ENCODE measurements around the gene CACNA2D1. TPM values are rescaled to one million over a fixed set of nuclear protein-coding genes. Genes with fewer than 3 reads are reported as not detected.

The CACNA2D1 gene
- total RNA-seq, 1 experiment from 2014 or later: 0.77 TPM

DNA sequence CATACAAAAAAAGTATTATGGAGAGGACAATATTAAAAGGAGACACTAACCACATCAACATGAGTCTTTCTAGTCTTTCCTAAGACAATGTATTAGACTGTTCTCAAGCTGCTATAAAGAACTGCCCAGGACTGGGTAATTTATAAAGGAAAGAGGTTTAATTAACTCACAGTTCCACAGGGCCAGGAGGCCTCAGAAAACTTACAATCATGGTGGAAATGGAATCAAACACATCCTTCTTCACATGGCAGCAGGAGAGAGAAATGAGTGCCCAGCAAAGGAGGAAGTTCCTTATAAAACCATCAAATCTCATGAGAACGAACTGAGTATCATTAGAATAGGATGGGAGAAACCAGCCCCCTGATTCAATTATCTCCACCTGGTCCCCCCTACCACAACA is 25.7 kb downstream of the CACNA2D1 start:
- H3K27me3 ChIP-seq (ENCODE audit: low read length): peaks cover 18% of the 10 kb centered on the region; the same call in 1 of the 2 replicates
- no peak for TF ChIP-seq EZH2 (IDR thresholded peaks at IDR 0.05; ENCODE audit: low read length, unreplicated experiment)
- no peaks in the 10 kb centered on the region for H3K9me2 ChIP-seq (replicated peaks; ENCODE audit: low read length)
- no peak overlapping the region for H3K4me3 ChIP-seq (ENCODE audit: low read length)
- no peak overlapping the region for H3K4me2 ChIP-seq (ENCODE audit: low read length)
- no peak for ATAC-seq
- BruUV-seq (replicated peaks): no TSS peak
- no peaks in the 10 kb centered on the region for H3K36me3 ChIP-seq (ENCODE audit: low read depth, low read length)
- no peak overlapping the region for H2AFZ ChIP-seq (ENCODE audit: low read length)
- POLR2A ChIA-PET (ENCODE audit: unreplicated experiment): no interaction called here
- no peaks in the 10 kb centered on the region for H3K79me2 ChIP-seq (ENCODE audit: low read length)
- H3K9ac ChIP-seq (ENCODE audit: low read length): no peak overlapping the region
- CTCF ChIA-PET: no interaction called here
- intact Hi-C loops (cut with micrococcal nuclease): no loop called here
- no peak for DNase-seq
- H3K9me3 ChIP-seq (ENCODE audit: low read length): no peaks in the 10 kb centered on the region
- H3F3A ChIP-seq (ENCODE audit: low read length, unreplicated experiment): no peaks in the 10 kb centered on the region
- H3K27ac ChIP-seq (ENCODE audit: low read length): no peak overlapping the region
- H4K20me1 ChIP-seq (ENCODE audit: low read length): no peaks in the 10 kb centered on the region
- no peaks in the 10 kb centered on the region for H3K4me1 ChIP-seq (ENCODE audit: insufficient read depth, low read length)

DNA sequence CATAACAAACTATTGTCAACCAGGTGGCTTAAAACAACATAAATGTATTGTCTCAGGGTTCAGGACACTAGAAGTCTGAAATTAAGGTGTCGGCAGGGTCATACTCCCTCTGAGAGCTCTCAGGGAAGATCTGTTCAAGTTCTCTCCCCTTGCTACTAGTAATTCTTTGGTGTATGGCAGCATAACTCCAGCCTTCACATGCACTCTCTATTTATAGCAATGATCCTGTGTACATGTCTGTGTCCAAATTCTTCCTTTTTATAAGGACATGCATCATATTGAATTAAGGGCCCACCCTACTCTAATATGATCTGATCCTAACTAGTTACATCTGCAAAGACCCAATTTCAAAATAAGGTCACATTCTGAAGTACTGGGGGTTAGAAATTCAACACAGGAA is 27.2 kb downstream of the CACNA2D1 start:
- TF ChIP-seq EZH2phosphoT487 (IDR thresholded peaks at IDR 0.05; ENCODE audit: borderline replicate concordance, low read length) (no peak), EZH2 (IDR thresholded peaks at IDR 0.05; ENCODE audit: low read length, unreplicated experiment) (no peak)
- TF ChIP-seq, protein P1, sequence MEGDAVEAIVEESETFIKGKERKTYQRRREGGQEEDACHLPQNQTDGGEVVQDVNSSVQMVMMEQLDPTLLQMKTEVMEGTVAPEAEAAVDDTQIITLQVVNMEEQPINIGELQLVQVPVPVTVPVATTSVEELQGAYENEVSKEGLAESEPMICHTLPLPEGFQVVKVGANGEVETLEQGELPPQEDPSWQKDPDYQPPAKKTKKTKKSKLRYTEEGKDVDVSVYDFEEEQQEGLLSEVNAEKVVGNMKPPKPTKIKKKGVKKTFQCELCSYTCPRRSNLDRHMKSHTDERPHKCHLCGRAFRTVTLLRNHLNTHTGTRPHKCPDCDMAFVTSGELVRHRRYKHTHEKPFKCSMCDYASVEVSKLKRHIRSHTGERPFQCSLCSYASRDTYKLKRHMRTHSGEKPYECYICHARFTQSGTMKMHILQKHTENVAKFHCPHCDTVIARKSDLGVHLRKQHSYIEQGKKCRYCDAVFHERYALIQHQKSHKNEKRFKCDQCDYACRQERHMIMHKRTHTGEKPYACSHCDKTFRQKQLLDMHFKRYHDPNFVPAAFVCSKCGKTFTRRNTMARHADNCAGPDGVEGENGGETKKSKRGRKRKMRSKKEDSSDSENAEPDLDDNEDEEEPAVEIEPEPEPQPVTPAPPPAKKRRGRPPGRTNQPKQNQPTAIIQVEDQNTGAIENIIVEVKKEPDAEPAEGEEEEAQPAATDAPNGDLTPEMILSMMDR (conservative IDR thresholded peaks at IDR 0.05; ENCODE audit: low read depth, low read length): no peak
- intact Hi-C loops (cut with micrococcal nuclease): no loop called here
- H3K9me3 ChIP-seq (ENCODE audit: low read length): no peaks in the 10 kb centered on the region
- DNase-seq: no peak
- H2AFZ ChIP-seq (ENCODE audit: low read length): no peak overlapping the region
- no peak overlapping the region for H3K4me3 ChIP-seq (ENCODE audit: low read length)
- no peak overlapping the region for H3K4me2 ChIP-seq (ENCODE audit: low read length)
- CTCF ChIA-PET: no interaction called here
- ATAC-seq: no peak
- H3K27me3 ChIP-seq (ENCODE audit: low read length): peaks cover 8% of the 10 kb centered on the region; the same call in 1 of the 2 replicates
- no peaks in the 10 kb centered on the region for H4K20me1 ChIP-seq (ENCODE audit: low read length)
- POLR2A ChIA-PET (ENCODE audit: unreplicated experiment): no interaction called here
- H3F3A ChIP-seq (ENCODE audit: low read length, unreplicated experiment): no peaks in the 10 kb centered on the region
- no peaks in the 10 kb centered on the region for H3K9me2 ChIP-seq (replicated peaks; ENCODE audit: low read length)
- H3K36me3 ChIP-seq (ENCODE audit: low read depth, low read length): no peaks in the 10 kb centered on the region
- no peaks in the 10 kb centered on the region for H3K4me1 ChIP-seq (ENCODE audit: insufficient read depth, low read length)
- H3K27ac ChIP-seq (ENCODE audit: low read length): no peak overlapping the region
- H3K9ac ChIP-seq (ENCODE audit: low read length): no peak overlapping the region
- no peaks in the 10 kb centered on the region for H3K79me2 ChIP-seq (ENCODE audit: low read length)
- BruUV-seq (replicated peaks): no TSS peak

DNA sequence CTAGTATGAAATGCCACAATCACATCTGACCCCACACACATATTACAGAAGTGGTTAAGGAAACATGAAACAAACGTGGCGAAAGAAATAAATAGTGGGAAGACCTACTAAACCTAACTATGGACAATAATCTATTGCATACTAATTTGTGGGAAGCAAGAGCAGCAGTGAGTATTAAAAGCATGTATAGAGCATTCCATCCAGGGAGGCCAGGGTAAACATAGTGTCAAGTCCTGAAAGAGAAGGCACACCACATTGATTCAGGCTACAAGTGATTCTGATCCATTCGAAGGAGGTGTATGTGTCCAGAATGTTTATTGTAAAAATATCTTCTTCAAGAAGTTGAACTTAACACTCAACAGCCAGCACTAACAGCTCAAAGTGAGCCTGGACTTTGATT is 29.2 kb downstream of the CACNA2D1 start:
- ChIA-PET CTCF (no interaction called here), POLR2A (ENCODE audit: unreplicated experiment) (no interaction called here)
- no peak overlapping the region for H3K4me2 ChIP-seq (ENCODE audit: low read length)
- no peak overlapping the region for H2AFZ ChIP-seq (ENCODE audit: low read length)
- no peak overlapping the region for H3K4me3 ChIP-seq (ENCODE audit: low read length)
- no peak overlapping the region for H3K9ac ChIP-seq (ENCODE audit: low read length)
- H3K27me3 ChIP-seq (ENCODE audit: low read length): peaks cover 10% of the 10 kb centered on the region; the same call in 1 of the 2 replicates
- H3K9me2 ChIP-seq (replicated peaks; ENCODE audit: low read length): no peaks in the 10 kb centered on the region
- no peaks in the 10 kb centered on the region for H3K79me2 ChIP-seq (ENCODE audit: low read length)
- no peak for ATAC-seq
- intact Hi-C loops (cut with micrococcal nuclease): no loop called here
- no peaks in the 10 kb centered on the region for H3K4me1 ChIP-seq (ENCODE audit: insufficient read depth, low read length)
- no peak overlapping the region for H3K27ac ChIP-seq (ENCODE audit: low read length)
- no peak for TF ChIP-seq EZH2phosphoT487 (IDR thresholded peaks at IDR 0.05; ENCODE audit: borderline replicate concordance, low read length)
- no peak for TF ChIP-seq EZH2 (IDR thresholded peaks at IDR 0.05; ENCODE audit: low read length, unreplicated experiment)
- TF ChIP-seq, protein P1 (conservative IDR thresholded peaks at IDR 0.05; ENCODE audit: low read depth, low read length): no peak
- no peaks in the 10 kb centered on the region for H3F3A ChIP-seq (ENCODE audit: low read length, unreplicated experiment)
- H3K9me3 ChIP-seq (ENCODE audit: low read length): no peaks in the 10 kb centered on the region
- BruUV-seq (replicated peaks): no TSS peak
- no peak for DNase-seq
- no peaks in the 10 kb centered on the region for H3K36me3 ChIP-seq (ENCODE audit: low read depth, low read length)
- H4K20me1 ChIP-seq (ENCODE audit: low read length): no peaks in the 10 kb centered on the region

Measured in PC-3 (cell line).